ENCODE results near the gene STX8. TPM values are rescaled to one million over a fixed set of nuclear protein-coding genes. Genes with fewer than 3 reads are reported as not detected.

Gene STX8
- total RNA-seq, 1 donor from 2014 or later: 76.4 TPM

DNA sequence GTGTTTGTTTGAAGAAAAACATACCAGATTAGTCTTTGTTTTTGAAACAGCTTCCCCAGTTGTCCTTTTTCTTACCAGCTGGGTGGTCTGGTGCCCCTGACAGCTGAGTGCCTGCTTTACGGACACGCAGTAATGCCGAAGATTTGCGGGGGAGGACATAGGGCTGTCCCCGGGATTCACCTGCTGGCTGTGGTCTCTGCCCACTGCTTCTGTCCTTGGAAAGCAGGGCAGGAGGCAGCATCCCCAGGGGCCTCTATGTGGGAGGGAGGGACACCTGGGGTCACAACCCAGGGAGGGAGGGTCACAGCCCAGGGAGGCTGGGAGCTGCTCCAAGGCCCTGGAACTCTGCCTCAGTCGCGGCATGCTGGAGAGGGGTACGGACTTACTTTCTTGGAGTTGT is 332.6 kb downstream of the STX8 start:
- intact Hi-C loops (cut with micrococcal nuclease): no loop called here

DNA sequence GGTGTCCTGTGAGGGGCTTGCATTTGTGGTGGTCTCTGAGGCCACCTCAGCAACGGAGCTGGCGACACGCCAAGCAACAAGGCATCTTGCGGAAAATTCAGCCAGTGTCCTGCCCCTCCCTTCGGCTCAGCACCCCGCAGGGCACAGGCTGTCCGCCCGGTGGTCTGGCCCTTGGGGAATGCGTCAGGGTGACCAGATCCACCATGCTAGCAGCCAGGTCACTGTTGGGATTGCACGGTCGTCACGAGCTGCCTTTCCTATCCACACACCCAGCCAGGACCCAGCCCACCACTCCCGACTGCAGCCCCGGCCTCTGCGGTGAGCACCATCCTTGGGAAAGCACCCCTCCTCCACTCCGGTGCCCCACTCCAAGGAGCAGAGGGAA is 333.1 kb downstream of the STX8 start:
- intact Hi-C loops (cut with micrococcal nuclease): no loop called here

DNA sequence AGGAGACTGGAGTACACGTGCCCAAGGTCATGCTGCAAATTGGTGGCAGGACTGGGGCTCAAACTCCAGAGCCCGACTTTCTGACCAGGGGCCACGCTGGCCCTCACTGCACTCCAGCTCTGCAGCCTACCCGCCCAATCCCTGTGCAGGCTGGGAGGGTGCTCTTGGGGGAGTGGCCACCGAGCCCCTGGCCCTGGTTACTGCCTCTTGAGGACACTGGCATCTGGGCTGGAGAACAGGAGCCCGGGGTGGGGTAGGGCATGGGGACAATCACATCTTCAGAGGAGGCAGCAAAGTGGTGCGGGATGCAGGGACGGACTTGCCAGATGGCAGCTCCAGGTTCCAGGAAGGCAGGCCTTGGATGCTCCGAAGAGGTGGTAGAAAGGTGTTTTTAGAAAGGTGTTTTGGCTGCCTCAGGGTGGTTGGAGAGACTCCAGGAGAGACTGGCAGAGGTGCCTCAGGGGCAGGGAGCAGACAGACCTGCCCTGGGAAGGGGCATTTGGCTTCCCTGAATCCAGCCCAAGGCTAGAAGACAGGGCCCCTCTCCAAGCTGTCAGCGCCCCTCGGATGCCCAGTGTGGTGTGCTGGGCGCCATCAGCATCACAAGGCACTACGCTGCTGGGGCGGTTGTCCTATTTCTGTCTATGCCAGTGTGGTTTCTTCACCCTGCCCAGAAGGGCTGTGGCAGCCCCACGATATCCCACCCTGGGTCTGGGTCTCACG is 333.7 kb downstream of the STX8 start:
- intact Hi-C loops (cut with micrococcal nuclease): no loop called here

DNA sequence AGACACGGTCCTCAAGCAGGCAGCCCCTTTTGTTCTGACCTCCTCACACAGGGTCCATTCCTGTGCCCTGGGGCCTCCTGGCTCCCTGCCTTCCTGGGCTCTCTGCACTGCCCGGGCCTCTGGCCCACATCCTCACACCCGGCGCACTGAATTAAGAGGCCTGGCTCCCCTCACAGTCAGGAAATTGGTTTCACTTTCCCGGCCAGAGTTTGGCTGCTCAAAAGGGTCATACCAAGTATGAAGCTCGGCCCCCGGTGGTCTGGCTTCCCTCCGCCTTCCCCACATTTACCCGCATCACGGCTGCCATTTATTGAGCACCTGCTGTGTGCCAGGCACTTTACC is 334.3 kb downstream of the STX8 start:
- intact Hi-C loops (cut with micrococcal nuclease): no loop called here

DNA sequence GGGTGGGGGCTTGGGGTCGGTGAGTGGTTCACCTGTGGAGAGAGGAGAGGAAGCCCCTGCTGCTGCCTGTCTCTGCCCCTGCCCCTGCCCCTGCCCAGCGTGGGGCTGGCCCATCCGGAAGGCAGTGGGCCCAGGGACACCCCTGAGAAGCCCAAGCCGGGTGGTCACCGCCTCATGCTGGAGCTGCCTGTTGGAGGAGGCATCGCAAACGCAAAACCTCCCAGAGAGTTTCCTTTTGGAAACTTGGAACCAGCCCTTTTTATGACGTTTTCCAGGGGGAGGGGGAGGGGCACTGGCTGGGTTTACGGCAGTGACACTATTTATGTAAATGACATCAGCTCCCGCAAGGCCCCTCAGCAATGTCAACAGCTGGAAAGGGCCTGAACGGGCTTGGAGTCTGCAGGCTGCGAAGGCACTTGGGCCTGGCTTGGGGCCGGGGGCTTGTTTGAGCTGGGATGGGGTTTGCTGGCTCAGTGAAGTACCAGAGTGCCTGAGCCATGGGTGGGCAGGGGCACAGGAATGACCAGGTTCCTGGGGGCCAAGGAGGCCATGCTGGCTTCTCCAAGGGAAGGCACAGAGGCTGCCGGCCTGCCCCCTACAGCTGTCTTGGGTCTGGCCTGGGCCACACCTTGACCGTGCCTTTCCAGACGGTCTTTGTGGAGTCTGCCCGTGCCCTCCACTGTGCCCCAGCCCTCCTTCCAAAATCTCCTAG is 334.8 kb downstream of the STX8 start:
- intact Hi-C loops (cut with micrococcal nuclease): no loop called here

DNA sequence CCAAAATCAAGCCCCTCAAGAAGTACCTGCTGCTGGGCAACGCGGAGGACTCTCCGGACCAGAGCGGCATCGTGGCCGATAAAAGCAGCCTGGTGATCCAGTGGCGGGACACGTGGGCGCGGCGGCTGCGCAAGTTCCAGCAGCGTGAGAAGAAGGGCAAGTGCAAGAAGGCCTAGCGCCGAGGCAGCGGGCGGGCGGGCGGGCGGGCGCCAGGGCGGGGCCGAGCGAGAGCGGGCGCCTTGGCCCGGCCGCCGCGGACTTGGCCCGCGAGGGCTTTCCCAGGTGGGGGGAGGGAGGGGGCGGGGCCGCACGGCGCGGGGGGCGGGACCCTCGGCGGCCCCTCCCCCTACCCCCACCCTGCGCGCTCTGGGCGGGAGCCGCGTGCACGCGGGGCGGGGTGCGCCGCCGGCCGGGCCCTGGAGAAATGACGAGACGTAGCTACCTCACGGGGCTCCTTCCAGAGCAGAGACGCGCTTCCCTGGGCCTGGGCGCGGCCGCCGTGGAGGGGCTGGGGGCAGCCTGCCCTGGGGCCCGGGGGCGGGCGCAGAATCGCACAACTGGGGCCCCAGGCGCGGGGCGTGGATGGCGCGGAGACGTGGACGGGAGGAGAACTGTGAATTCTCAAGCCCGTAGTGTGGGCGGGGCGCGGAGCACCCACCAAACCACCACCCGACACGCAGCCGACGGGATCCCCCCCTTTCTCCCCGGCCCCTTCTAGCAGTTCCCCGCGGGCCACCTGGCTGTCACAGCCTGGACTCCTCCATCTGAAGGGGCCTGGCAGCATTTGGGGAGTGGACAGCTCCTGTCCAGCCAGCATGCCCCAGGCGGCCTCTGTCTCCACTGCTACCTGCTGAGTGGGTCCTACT is 335.6 kb downstream of the STX8 start:
- intact Hi-C loops (cut with micrococcal nuclease): no loop called here

DNA sequence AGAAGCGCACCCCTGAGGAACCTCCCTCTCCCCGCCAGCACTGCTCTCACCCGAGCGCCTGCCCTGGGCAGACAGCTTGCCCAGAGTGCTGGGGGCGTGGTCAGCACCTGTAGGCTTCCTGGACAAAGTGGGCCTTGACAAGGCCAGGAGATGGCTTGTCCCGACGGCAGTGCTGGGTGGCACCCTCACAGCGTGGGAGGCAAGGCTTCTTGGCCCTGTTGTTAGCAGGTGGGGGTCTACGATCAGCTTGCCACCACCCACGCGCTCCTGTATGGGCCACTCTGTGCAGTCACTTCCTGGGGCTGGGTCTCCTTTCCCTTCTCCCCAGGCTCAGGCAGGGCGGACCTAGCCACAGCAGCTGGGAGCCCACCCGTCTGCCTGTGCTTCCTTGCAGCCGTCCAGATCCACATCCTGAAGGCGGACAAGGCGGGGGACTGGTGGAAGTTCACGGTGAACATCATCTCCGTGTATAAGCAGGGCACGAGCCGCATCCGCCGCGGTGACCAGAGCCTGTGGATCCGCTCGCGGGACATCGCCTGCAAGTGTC is 336.3 kb downstream of the STX8 start:
- intact Hi-C loops (cut with micrococcal nuclease): no loop called here

DNA sequence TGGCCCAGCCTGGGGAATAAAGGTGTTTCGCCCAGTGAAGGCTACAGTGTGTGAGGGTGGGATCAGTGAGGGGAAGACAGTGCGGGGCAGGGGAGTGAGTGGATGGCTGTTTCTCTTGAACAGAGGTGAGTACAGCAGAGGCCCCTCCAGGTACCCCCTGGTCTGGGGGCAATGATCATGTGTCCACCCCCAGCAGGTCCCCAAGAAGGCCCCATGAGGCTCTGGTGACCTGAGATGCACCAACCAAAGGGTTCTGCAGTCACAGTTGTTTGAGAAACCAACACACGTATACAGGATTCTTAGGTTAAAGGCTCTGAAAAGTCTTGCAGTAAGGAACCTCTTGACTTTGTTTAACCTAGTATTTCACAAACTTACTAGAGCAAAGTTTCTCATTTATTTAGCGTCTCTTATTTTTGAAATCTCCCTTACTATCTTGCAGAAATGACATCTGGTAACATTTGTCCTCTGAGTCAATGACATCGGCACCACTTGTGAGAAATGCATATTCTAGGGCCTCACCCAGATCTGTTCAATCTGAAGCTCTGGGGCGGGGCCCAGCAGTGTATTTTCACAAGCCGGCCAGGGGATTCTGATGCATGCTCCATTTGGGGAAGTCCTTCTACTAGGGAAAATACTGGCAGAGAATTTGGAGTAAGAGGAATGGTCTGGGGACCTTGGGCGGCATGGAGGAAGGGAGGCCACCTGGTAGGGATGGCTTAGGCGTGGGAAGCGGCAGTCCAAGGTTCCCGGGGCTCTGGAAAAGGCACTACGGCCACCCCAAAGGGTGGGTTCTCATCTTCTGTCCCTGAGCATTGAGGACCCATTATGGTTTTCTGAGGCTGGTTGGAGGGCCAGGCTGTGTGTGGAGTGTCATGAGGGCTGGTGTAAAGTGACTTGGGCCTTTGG is 337.0 kb downstream of the STX8 start:
- intact Hi-C loops (cut with micrococcal nuclease): no loop called here

DNA sequence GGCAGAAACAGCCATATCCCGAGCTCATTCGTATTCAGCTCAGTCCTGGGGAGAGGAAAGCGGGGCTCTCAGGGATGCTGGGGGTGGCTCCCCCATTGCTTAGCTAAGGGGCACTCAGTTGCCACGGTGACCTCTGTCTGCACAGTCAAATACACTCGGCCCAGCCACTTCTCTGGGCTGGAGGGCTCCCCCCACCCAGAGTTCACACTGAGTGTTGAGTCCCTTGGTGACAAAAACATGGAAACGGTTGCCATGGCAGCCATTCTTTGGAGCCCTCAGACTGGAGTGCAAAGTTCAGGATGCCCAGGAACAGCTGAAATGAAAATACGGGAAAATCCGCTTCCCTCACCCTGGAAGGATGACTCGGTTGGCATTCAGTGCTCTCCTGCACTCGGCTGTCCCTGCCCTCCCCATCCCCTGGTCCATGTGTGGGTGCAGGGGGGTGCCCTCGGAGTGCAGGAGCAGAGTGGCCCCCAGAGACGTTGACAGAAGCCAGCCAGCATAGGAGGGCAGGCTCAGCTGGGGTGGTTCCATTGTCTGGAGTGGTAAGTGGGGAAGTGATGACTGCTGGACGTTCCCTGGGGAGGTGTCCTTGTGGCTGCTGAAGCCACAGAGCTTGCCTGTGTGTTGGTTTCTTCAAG is 337.8 kb downstream of the STX8 start:
- intact Hi-C loops (cut with micrococcal nuclease): no loop called here

DNA sequence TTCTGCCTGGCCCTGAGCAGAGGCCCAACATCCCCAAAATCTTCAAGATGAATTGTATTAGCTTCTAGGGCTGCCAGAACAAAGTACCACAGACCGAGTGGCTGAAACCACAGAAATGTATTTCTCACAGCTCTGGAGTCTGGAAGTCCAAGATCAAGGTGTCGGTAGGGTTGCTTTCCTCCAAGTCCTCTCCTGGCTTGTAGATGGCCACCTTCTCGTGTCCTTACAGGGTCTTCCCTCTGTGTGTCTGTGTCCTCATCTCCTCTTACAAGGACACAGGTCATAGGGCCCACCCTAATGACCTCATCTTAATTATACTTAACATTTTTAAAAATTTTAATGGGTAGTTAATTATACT is 338.6 kb downstream of the STX8 start:
- intact Hi-C loops (cut with micrococcal nuclease): no loop called here

DNA sequence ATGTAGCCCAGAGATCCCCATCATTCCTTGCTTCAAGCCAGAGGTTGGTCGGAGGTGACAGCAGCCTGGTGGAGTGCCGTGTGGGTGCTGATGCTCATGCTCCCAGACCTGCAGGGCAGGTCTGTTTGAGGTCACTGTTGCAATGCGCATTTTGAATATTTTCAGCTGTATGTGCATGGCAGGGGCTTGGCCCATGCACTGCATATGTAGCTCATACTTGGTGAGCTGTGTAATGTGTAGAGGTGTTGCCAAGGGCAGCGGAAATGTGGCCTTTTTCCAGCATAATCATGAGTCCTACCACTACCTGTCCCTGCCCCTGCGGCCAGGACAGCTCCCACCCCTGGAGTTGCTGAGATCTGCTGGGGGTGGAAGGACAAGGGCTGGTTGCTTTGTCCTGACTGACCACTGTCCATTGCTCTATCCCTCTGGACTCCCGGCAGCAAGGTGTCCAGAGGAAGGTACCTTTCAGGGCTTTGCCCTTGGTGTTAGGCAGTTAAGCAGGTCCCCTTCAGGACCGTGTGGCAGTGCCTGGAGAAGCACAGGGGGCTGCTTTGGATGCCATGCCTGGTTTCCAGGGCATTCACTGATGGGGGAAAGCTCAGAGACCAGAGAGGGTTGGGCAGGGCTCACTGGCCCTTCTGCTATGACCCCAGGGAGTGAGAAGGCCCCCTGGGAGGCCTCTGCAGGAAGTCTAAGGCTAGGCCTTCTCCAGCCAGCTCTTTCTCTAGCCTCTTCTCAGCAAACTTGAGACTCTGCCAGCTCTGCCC is 339.2 kb downstream of the STX8 start:
- intact Hi-C loops (cut with micrococcal nuclease): no loop called here

DNA sequence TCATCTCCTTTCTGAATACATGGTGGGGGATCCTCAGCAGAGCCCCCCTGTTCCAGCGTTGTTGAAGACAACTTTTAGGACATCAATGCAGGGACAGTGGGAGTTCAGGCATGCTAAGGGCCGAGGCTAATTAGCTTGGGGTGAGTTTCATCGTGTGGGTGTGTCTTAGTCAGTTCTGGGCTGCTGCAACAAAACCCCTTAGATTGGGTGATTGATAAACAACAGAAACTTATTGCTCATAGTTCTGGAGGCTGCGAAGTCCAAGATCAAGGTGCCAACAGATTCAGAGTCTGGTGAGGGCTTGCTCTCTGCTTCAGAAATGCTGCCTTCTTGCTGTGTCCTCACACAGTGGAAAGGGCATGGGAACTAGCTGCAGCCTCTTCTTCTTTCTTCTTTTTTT is 340.3 kb downstream of the STX8 start:
- intact Hi-C loops (cut with micrococcal nuclease): no loop called here

DNA sequence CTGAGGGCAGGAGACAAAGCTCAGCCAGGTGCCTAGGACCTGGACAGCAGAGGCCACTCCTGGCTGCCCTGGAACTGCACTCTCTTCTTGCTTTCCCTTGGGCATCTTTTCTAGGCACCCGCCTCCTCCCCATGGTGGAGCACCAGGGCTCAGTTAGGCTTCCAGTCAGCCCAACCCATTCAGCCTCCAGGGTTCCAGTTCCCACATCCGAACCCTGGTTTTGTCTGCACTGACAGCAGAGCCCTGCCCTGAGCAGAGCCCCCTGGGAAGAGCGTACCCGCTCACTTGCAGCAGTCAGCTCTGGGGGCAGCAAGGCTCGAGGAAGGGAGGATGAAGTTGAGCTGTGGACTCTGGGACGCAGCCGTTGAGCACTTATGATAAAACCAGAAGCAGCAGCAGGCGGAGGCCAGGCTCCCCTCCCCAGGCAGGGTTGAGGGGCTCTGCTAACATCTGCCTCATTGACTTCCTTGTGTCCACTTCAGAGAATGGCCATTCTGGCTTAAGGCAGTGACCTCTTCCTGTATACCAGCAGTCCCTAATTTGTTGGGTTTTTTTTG is 341.2 kb downstream of the STX8 start:
- intact Hi-C loops (cut with micrococcal nuclease): no loop called here

DNA sequence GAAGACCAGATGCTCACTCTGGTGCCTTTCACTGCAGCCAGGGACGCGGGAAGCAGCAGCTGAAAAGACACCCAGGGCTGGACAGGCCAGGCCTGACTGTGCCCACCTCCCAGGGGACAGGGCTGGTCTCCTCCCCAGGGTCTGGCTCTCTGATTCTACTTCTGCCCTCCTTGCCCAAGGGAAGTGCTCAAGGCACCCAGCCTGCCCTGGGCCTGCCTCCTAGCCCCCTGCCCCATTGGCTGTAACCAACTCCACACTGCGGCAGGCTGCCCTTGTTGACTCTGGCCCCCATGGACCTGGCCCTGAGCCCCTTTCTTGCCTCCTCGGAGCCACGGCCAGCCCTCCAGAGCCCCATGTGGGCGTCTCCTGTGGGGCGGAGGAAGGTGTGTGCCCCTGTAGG is 341.9 kb downstream of the STX8 start:
- intact Hi-C loops (cut with micrococcal nuclease): no loop called here

DNA sequence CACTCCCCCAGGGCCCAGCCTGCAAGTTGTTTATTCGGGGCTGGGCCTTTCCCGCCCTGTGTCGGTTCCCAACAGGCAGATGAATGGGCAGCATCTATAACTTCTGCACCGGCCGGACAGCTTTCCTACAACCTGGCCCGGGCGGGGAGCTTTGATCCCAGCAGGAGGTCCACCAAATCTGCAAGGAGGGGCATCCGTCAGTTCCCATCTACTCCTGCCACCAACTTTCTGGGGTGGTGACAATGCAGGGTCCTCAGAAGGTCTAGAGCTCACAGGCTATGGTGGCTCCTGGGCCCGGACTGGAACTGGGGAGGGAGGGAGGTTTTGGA is 342.4 kb downstream of the STX8 start:
- intact Hi-C loops (cut with micrococcal nuclease): no loop called here

DNA sequence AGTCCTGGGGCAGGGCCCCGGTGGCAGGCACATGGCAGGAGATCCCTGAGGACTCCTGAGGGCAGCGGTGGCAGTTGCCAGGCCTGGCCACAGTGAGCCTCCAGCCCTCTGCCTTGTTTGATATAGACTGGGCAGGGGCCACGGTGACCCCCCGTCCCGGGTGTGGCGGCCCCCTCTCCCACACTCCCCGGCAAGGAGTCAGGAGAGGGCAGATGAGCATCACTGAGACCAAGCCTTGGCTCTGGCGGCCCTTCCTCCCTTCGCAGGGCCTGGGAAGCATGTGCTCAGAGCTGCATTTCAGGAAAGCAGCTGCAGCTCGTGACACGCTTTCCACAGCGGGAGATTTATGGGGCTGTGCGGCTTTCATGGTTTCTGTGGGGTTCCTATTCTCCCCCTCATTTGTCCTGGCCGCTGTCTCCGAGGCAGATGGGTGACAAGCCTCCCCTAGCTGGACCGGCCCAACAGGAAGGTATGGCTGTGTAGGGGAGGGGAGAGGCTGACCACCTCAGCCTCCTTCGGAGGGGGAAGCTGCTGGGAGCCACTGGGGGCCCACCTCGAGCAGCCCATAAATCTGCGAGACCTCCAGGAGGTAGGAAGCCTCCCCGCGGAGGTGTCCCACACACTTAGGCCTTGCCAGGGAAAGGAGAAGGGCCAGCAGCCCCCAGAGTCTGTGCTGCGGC is 342.9 kb downstream of the STX8 start:
- intact Hi-C loops (cut with micrococcal nuclease): no loop called here

DNA sequence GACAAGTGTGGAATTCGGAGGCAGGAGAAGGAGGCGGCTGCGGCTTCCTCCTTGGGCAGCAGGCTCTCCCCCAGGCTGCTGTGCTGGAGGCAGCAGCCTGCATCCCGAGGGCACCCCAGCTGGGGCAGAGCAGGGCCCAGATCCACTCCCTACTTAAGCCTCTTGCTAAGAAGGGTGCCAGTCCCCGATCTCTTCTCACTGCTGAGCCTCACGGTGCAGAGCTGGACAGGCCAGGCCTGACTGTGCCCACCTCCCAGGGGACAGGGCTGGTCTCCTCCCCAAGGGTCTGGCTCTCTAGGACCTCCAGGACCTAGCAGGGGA is 343.5 kb downstream of the STX8 start:
- intact Hi-C loops (cut with micrococcal nuclease): no loop called here

DNA sequence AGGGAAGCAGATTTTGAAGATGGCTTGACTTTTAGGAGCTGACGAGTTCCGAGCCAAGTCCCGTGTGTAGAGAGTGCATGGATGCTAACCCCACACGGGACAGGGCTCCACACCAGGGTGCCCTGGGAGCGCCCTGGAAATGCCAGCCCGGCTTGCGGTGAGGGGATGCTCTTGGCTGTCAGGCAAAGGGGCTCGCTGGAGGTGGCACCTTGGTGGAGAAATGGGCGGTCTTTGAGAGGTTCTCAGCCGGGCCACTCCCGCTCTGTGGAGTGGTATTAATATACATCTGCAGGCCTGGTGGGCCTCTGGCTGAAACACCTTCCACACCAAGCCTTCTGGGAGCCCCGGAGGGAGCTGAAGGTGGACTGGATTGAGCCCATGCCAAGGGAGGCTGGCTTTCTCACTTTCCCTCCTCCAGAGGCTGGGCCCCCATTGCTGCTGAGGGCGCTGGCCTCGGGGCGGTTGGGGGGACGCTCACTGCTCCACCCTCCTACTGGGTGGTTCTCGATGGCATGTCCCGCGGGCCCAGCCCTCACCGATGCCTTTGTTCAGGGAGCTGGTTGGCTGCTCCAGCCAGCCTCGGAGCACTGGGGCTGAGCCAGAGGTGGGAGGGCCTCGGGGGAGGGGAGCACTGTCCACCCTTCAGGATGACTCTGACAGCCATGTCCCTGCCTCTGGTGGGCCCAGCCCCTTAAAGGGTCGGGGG is 344.0 kb downstream of the STX8 start:
- intact Hi-C loops (cut with micrococcal nuclease): no loop called here

DNA sequence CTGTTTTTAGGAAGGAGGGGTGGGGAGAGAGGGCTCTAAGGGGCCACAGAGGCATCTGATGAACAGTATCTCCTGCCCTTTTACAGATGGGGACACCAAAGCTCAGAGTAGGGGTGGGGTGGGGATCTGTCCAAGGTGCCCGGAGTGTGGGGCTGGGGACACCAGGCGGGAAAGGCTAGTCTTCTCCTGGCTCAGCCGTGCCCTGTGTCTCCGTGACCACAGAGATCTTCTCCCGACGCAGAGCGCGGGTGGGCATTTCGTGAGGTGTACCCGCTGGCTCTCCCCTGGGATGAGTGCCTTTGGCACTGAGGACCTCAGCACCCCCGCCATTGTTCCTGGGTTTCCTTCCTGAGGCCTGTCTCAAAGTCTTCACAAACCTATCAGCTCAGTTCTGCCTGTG is 344.8 kb downstream of the STX8 start:
- intact Hi-C loops (cut with micrococcal nuclease): no loop called here
